Type B pancreatic cell (in vitro differentiated cells): Measurements from ENCODE around the gene CCSER2. TPM values are rescaled to one million over a fixed set of nuclear protein-coding genes. Genes with fewer than 3 reads are reported as not detected.

ENCODE experiments used
- DNase-seq: peaks from one replicate; pipeline ENCODE4 v3.0.0; 2021; ENCODE audit warnings: mixed read lengths; ENCODE audit not compliant: unreplicated experiment; ENCODE audit errors: extremely low spot score
- H3K27ac Mint-ChIP-seq: 2 replicates; pipeline ENCODE4 v1.8.0; 2021; ENCODE audit warnings: mild to moderate bottlenecking, mixed read lengths
- H3K27me3 Mint-ChIP-seq: 2 replicates; pipeline ENCODE4 v1.8.0; 2021; ENCODE audit warnings: mixed read lengths
- H3K36me3 Mint-ChIP-seq: 2 replicates; pipeline ENCODE4 v1.8.0; 2021; ENCODE audit warnings: mixed read lengths
- H3K4me1 Mint-ChIP-seq: one replicate; pipeline ENCODE4 v1.8.0; 2021; ENCODE audit warnings: mixed read lengths; ENCODE audit not compliant: unreplicated experiment
- H3K4me3 Mint-ChIP-seq: 2 replicates; pipeline ENCODE4 v1.8.0; 2021; ENCODE audit warnings: mild to moderate bottlenecking, mixed read lengths
- H3K9me3 Mint-ChIP-seq: 2 replicates; pipeline ENCODE4 v1.8.0; 2021; ENCODE audit warnings: mixed read lengths
- CTCF ChIP-seq: fragments of 200-600 bp; sonication (generic); conservative IDR thresholded peaks from 2 replicates; pipeline ENCODE4 v1.5.0; 2021; ENCODE audit warnings: antibody characterized with exemption, mild to moderate bottlenecking
- total RNA-seq: library from RNA; stranded (reverse); gene quantifications from 2 replicates; pipeline ENCODE4 v1.2.1, GENCODE V29; 2021; ENCODE audit warnings: low replicate concordance

CCSER2 gene
- total RNA-seq, 1 donor from 2014 or later = 43.9 TPM

GRCh38 chr10:84392181-84392580, 63.8 kb downstream of the CCSER2 start:
- Mint-ChIP-seq H3K27ac (no peak overlapping the region), H3K36me3 (peaks cover 38% of the 10 kb centered on the region), H3K27me3 (no peaks in the 10 kb centered on the region), H3K4me3 (no peak overlapping the region), H3K9me3 (peaks cover 8% of the 10 kb centered on the region), H3K4me1 (no peaks in the 10 kb centered on the region)
- DNase-seq = no peak
- no peak for TF ChIP-seq CTCF

GRCh38 chr10:84395581-84395980, 67.2 kb downstream of the CCSER2 start:
- H3K27me3 Mint-ChIP-seq = no peaks in the 10 kb centered on the region
- peaks cover 17% of the 10 kb centered on the region for H3K9me3 Mint-ChIP-seq
- no peak overlapping the region for H3K4me3 Mint-ChIP-seq
- peaks cover 7% of the 10 kb centered on the region for H3K4me1 Mint-ChIP-seq
- H3K27ac Mint-ChIP-seq = no peak overlapping the region
- H3K36me3 Mint-ChIP-seq = peaks cover 25% of the 10 kb centered on the region
- DNase-seq = no peak
- TF ChIP-seq CTCF = no peak

GRCh38 chr10:84397735-84398144, 69.4 kb downstream of the CCSER2 start:
- H3K27ac Mint-ChIP-seq = peak overlapping the region; percentile 70
- DNase-seq = no peak
- TF ChIP-seq CTCF = no peak
- peaks cover 27% of the 10 kb centered on the region for H3K36me3 Mint-ChIP-seq
- peaks cover 13% of the 10 kb centered on the region for H3K4me1 Mint-ChIP-seq
- H3K27me3 Mint-ChIP-seq = no peaks in the 10 kb centered on the region
- H3K4me3 Mint-ChIP-seq = peak overlapping the region; percentile 6
- H3K9me3 Mint-ChIP-seq = peaks cover 17% of the 10 kb centered on the region

- Mint-ChIP-seq H3K4me1 (peaks cover 13% of the 10 kb centered on the region), H3K27ac (no peak overlapping the region), H3K36me3 (peaks cover 27% of the 10 kb centered on the region), H3K27me3 (no peaks in the 10 kb centered on the region), H3K4me3 (no peak overlapping the region), H3K9me3 (peaks cover 17% of the 10 kb centered on the region)
- no peak for DNase-seq
- TF ChIP-seq CTCF = no peak
Measured at GRCh38 chr10:84398696-84399095, 70.3 kb downstream of the CCSER2 start.

GRCh38 chr10:84401854-84402611, 73.6 kb downstream of the CCSER2 start:
- H3K9me3 Mint-ChIP-seq = peaks cover 9% of the 10 kb centered on the region
- H3K27me3 Mint-ChIP-seq = no peaks in the 10 kb centered on the region
- H3K4me3 Mint-ChIP-seq = peak overlapping the region; percentile 60
- H3K4me1 Mint-ChIP-seq = peaks cover 18% of the 10 kb centered on the region
- DNase-seq = no peak
- H3K36me3 Mint-ChIP-seq = peaks cover 25% of the 10 kb centered on the region
- TF ChIP-seq CTCF = no peak
- H3K27ac Mint-ChIP-seq = peak overlapping the region; percentile 62
